ENCODE results near the gene STON2.

DNA sequence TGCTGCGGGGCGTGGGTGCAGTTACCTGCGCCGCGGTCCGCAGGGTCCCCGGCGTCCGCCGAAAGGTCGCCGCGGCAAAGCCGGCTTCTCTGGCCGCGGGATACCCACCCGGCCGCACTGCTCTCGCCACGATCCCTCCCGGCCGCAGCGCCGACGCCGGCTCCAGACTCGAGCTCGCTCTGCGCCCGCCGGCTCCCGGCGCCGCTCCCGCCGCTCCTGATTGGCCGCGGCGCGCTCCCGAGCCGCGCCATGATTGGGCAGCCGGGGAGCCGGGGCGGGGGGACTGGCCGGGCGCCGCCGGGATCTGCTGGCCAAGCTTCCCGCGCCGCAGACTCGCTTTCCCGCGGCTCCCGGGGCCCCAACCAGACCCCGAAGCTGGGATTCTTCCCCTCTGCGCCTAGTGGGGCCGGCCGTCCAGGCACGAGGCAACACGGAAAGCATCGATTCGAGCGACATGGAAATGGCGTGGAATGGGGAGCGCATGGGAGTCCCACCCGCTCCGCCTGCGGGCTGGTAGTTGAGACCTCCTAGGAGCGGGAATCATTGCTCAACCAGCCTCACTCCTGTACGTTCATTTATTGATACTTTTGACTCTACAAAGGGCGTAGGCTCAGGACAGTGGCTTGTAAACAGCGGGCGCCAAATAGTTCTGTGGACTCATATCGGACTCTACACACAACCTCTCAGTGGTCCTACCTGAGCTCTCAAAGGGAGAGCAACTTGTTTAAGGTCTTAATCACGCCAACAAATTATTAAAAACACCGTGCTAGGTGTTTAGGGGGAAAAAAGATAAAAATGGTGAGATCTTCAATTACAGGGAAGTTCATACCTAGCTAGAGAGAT is 36.4 kb upstream of the STON2 start:
- TF ChIP-seq, protein P1, sequence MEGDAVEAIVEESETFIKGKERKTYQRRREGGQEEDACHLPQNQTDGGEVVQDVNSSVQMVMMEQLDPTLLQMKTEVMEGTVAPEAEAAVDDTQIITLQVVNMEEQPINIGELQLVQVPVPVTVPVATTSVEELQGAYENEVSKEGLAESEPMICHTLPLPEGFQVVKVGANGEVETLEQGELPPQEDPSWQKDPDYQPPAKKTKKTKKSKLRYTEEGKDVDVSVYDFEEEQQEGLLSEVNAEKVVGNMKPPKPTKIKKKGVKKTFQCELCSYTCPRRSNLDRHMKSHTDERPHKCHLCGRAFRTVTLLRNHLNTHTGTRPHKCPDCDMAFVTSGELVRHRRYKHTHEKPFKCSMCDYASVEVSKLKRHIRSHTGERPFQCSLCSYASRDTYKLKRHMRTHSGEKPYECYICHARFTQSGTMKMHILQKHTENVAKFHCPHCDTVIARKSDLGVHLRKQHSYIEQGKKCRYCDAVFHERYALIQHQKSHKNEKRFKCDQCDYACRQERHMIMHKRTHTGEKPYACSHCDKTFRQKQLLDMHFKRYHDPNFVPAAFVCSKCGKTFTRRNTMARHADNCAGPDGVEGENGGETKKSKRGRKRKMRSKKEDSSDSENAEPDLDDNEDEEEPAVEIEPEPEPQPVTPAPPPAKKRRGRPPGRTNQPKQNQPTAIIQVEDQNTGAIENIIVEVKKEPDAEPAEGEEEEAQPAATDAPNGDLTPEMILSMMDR (conservative IDR thresholded peaks at IDR 0.05): no peak
- no peak for TF ChIP-seq ZFX (IDR thresholded peaks at IDR 0.05)

Data from C4-2B (cell line).